K562 (cell line): Measurements from ENCODE around the gene RGS14. TPM values are rescaled to one million over a fixed set of nuclear protein-coding genes. Genes with fewer than 3 reads are reported as not detected.

Experiments used
- ATAC-seq: fragments of 200-7000 bp; cut with Tn5 transposase; 3 replicates; pipeline ENCODE4 v1.9.1; 2020; ENCODE audit warnings: moderate library complexity
- BruUV-seq: library from RNA; stranded (reverse); fragments of 400-500 nt; replicated peaks from 2 replicates; lab custom pipeline; 2021; lab: Mats Ljungman, UMichigan
- CTCF ChIA-PET: fragments of 300-600 bp; formaldehyde crosslinking; extraction: SDS; loops from one replicate; lab custom pipeline; 2021; ENCODE audit warnings: low intra/inter-chr PET ratio; lab: Yijun Ruan, JAX
- POLR2A ChIA-PET: fragments of 300-600, 350-650 bp; sonication (Branson Sonifier 250); formaldehyde crosslinking; extraction: SDS; loops from one replicate; lab custom pipeline; 2021; ENCODE audit warnings: antibody characterized with exemption, inconsistent platforms; lab: Yijun Ruan, JAX
- DNase-seq, 4 experiments: peaks; one replicate each; pipeline versions ENCODE4 v3.0.0 to v3.0.0-alpha.2; 2011 to 2018; ENCODE audit warnings: low spot score in 3 of 4, mixed read lengths in 3 of 4; ENCODE audit errors: extremely low read depth in 1 of 4
- FAIRE-seq: peaks from 2 replicates; lab custom pipeline; 2011; peaks lifted over from hg19 to GRCh38; lab: Jason Lieb, UNC
- H2AFZ ChIP-seq: 2 replicates; pipeline ENCODE4 v1.6.0; 2011; ENCODE audit warnings: low read depth, low read length, control low read depth, inconsistent platforms
- H3K27ac ChIP-seq: fragments of 200-600 bp; 3 replicates; pipeline ENCODE4 v1.8.0; 2011; ENCODE audit warnings: low read depth, mild to moderate bottlenecking, control low read depth, inconsistent platforms, low read length, moderate library complexity, mixed read lengths; ENCODE audit errors: extremely low read depth
- H3K27me3 ChIP-seq, 2 experiments: fragments of 300-600 bp in 1 of 2; 2 replicates in 1 of 2; 3 replicates in 1 of 2; pipeline versions ENCODE4 v1.6.0 to v1.8.0; 2011; ENCODE audit warnings: inconsistent platforms in 2 of 2, low read length in 2 of 2, mild to moderate bottlenecking in 1 of 2, mixed read lengths in 1 of 2, moderate library complexity in 1 of 2; ENCODE audit not compliant: control insufficient read depth in 2 of 2, insufficient read depth in 2 of 2
- H3K36me3 ChIP-seq: fragments of 300-600 bp; 3 replicates; pipeline ENCODE4 v1.8.0; 2011; ENCODE audit warnings: mild to moderate bottlenecking, low read length, inconsistent platforms; ENCODE audit not compliant: control insufficient read depth, insufficient read depth
- H3K4me1 ChIP-seq, 2 experiments: fragments of 200-600 bp in 1 of 2; replicated peaks in 1 of 2; 2 replicates in 1 of 2; 3 replicates in 1 of 2; pipeline versions ENCODE4 v1.5.1 to v1.8.0; 2011; ENCODE audit warnings: inconsistent platforms in 2 of 2, low read length in 2 of 2, mild to moderate bottlenecking in 1 of 2, mixed read lengths in 1 of 2, moderate library complexity in 1 of 2; ENCODE audit not compliant: control insufficient read depth in 2 of 2, insufficient read depth in 2 of 2
- H3K4me2 ChIP-seq: 2 replicates; pipeline ENCODE4 v1.6.1; 2011; ENCODE audit warnings: low read length, control low read depth, inconsistent platforms, mixed read lengths; ENCODE audit not compliant: insufficient read depth
- H3K4me3 ChIP-seq: fragments of 200-600 bp; sonication (generic), shearing (Covaris generic); 2 replicates; pipeline ENCODE4 v1.5.1; 2016; ENCODE audit warnings: control low read depth, inconsistent platforms
- H3K79me2 ChIP-seq: fragments of 200-600 bp; 3 replicates; pipeline ENCODE4 v1.8.0; 2011; ENCODE audit warnings: low read length, inconsistent platforms; ENCODE audit not compliant: control insufficient read depth, insufficient read depth
- H3K9ac ChIP-seq, 2 experiments: 2 replicates each; pipeline versions ENCODE4 v1.6.0 to v1.6.1; 2011; ENCODE audit warnings: low read depth in 2 of 2, low read length in 2 of 2, control low read depth in 1 of 2, inconsistent platforms in 1 of 2, mild to moderate bottlenecking in 1 of 2, mixed read lengths in 1 of 2; ENCODE audit not compliant: insufficient read depth in 1 of 2
- H3K9me1 ChIP-seq: one replicate; pipeline ENCODE4 v1.6.0; 2011; ENCODE audit warnings: inconsistent platforms, mild to moderate bottlenecking, low read length, moderate library complexity; ENCODE audit not compliant: control insufficient read depth, insufficient read depth
- H3K9me3 ChIP-seq: replicated peaks from 2 replicates; pipeline ENCODE4 v1.5.1; 2011; ENCODE audit warnings: low read depth, low read length, inconsistent platforms; ENCODE audit not compliant: control insufficient read depth, insufficient read depth
- H4K20me1 ChIP-seq: replicated peaks from 2 replicates; pipeline ENCODE4 v1.6.1; 2011; ENCODE audit warnings: low read length, inconsistent platforms, mixed read lengths; ENCODE audit not compliant: control insufficient read depth, insufficient read depth
- BDP1 ChIP-seq: IDR thresholded peaks from 3 replicates; pipeline ENCODE4 v1.6.1; 2011; ENCODE audit not compliant: insufficient read length, insufficient read depth
- CEBPG ChIP-seq, 3 experiments: fragments of 200-800 bp in 1 of 3; sonication (Bioruptor generic) in 1 of 3; sonication (generic) in 1 of 3; formaldehyde crosslinking in 1 of 3; IDR thresholded peaks in 2 of 3; conservative IDR thresholded peaks in 1 of 3; 2 replicates each; pipeline versions ENCODE4 v1.6.1 to v1.8.0; 2016 to 2022; ENCODE audit warnings: missing compliant biosample characterization in 2 of 3, missing genetic modification characterization in 2 of 3, mild to moderate bottlenecking in 1 of 3, missing genetic modification reagents in 1 of 3
- FOXK1 ChIP-seq: sonication (generic); formaldehyde crosslinking; IDR thresholded peaks from 2 replicates; pipeline ENCODE4 v1.8.0; 2022; ENCODE audit warnings: missing genetic modification reagents, mild to moderate bottlenecking, borderline replicate concordance
- HDAC1 ChIP-seq, 2 experiments: fragments of 450-650 bp; IDR thresholded peaks; 2 replicates each; pipeline ENCODE4 v1.6.1; 2016 to 2017; ENCODE audit warnings: inconsistent platforms in 1 of 2, mild to moderate bottlenecking in 1 of 2, moderate library complexity in 1 of 2
- HDGF ChIP-seq: fragments of 450-650 bp; IDR thresholded peaks from 2 replicates; pipeline ENCODE4 v1.6.1; 2016
- KDM5B ChIP-seq: fragments of 200-600 bp; sonication (generic); IDR thresholded peaks from 2 replicates; pipeline ENCODE4 v1.6.1; 2012; ENCODE audit warnings: low read depth, mild to moderate bottlenecking, moderate library complexity, low read length, control low read depth, inconsistent platforms; ENCODE audit not compliant: insufficient replicate concordance
- KHSRP ChIP-seq: fragments of 450-650 bp; IDR thresholded peaks from 2 replicates; pipeline ENCODE4 v1.6.1; 2017
- NELFE ChIP-seq: IDR thresholded peaks from 2 replicates; pipeline ENCODE4 v1.6.1; 2011; ENCODE audit warnings: mild to moderate bottlenecking; ENCODE audit not compliant: insufficient read depth, insufficient read length
- NUFIP1 ChIP-seq: fragments of 450-650 bp; IDR thresholded peaks from 2 replicates; pipeline ENCODE4 v1.6.1; 2018; ENCODE audit not compliant: partially characterized antibody
- PML ChIP-seq: IDR thresholded peaks from 2 replicates; pipeline ENCODE4 v1.6.1; 2012; ENCODE audit warnings: low read length, inconsistent platforms
- PRMT5 ChIP-seq: sonication (generic); formaldehyde crosslinking; IDR thresholded peaks from 2 replicates; pipeline ENCODE4 v1.5.0; 2020; ENCODE audit warnings: missing genetic modification reagents
- RNF219 ChIP-seq: fragments of 250-450 bp; sonication (Bioruptor Pico); IDR thresholded peaks from 2 replicates; pipeline ENCODE4 v1.5.0; 2022; ENCODE audit warnings: mild to moderate bottlenecking
- SPI1 ChIP-seq: IDR thresholded peaks from 2 replicates; pipeline ENCODE4 v1.6.1; 2011; ENCODE audit warnings: low read depth, low read length, control low read depth, borderline replicate concordance
- STAT6 ChIP-seq: sonication (generic); formaldehyde crosslinking; IDR thresholded peaks from 2 replicates; pipeline ENCODE4 v1.8.1; 2023; ENCODE audit warnings: mild to moderate bottlenecking, missing genetic modification reagents
- TAF15 ChIP-seq: fragments of 200-400 bp; formaldehyde crosslinking; IDR thresholded peaks from 2 replicates; pipeline ENCODE4 v1.6.1; 2017; ENCODE audit warnings: mild to moderate bottlenecking, low read depth, low read length, moderate library complexity
- TSC22D4 ChIP-seq: fragments of 450-650 bp; IDR thresholded peaks from 2 replicates; pipeline ENCODE4 v1.6.1; 2016; ENCODE audit warnings: missing genetic modification characterization, missing biosample characterization, control low read depth
- ZNF133 ChIP-seq: fragments of 250-450 bp; sonication (Bioruptor Pico); IDR thresholded peaks from 2 replicates; pipeline ENCODE4 v1.4.0; 2020; ENCODE audit warnings: mild to moderate bottlenecking
- ZNF311 ChIP-seq: fragments of 250-450 bp; sonication (Bioruptor Pico); IDR thresholded peaks from 2 replicates; pipeline ENCODE4 v1.4.0; 2020; ENCODE audit warnings: mild to moderate bottlenecking, moderate library complexity
- ZNF583 ChIP-seq: fragments of 250-450 bp; sonication (Bioruptor Pico); IDR thresholded peaks from 2 replicates; pipeline ENCODE4 v1.4.0; 2020
- WGBS: fragments of 100-300 bp; shearing (Covaris generic); methylation state at CpG from one replicate; pipeline ENCODE4 v1.1.6; 2016; ENCODE audit warnings: low coverage, mixed read lengths; ENCODE audit not compliant: insufficient coverage; ENCODE audit errors: missing lambda C conversion rate; 5-methylcytosine and 5-hydroxymethylcytosine counted together
- in situ Hi-C: fragments of 300-500 bp; cut with MboI; formaldehyde crosslinking; loops from 4 replicates; pipeline ENCODE4 v1.15.0; 2018; ENCODE audit warnings: inconsistent platforms, mixed read lengths
- intact Hi-C: fragments of 100-400 bp; cut with micrococcal nuclease; formaldehyde crosslinking; loops from 2 replicates; pipeline ENCODE4 v1.14.2; 2022
- polyA plus RNA-seq, 8 experiments: library from polyadenylated mRNA; depleted of rRNA in 4 of 8; stranded (reverse) in 5 of 8; unstranded in 3 of 8; fragments of >200 nt; fragmentation: Nextera tagmentation in 2 of 8; fragmentation: Illumina TruSeq in 1 of 8; extraction: Ambion mirVana in 2 of 8; extraction: Trizol in 1 of 8; gene quantifications; 2 replicates each; pipeline versions ENCODE4 v1.2.1 to v1.2.3, GENCODE V29; 2011 to 2014; ENCODE audit warnings: inconsistent platforms in 1 of 8, missing spikeins in 1 of 8
- total RNA-seq, 7 experiments: library from RNA; depleted of rRNA in 6 of 7; stranded (reverse); fragments of >200 nt in 6 of 7; fragmentation: Illumina TruSeq in 2 of 7; extraction: Trizol in 2 of 7; gene quantifications; 2 replicates each; pipeline versions ENCODE4 v1.2.1 to v1.2.3, GENCODE V29; 2011 to 2021; ENCODE audit warnings: low replicate concordance in 1 of 7

Gene RGS14
- total and polyA plus RNA-seq, 9 of the 15 experiments (the other 6 are each of a cell fraction or from before 2014, with no cell fraction given) = 0.28 to 75.9 (median 34.5) TPM

- no TSS peak for BruUV-seq
- no peaks in the 10 kb centered on the region for H4K20me1 ChIP-seq
- H2AFZ ChIP-seq = no peak overlapping the region
- H3K9me3 ChIP-seq = no peaks in the 10 kb centered on the region
- DNase-seq (no peak), FAIRE-seq (no peak), ATAC-seq (no peak)
- TF ChIP-seq PRMT5 (no peak), NUFIP1 (no peak), SPI1 (no peak), ZNF583 (CRISPR knock-in tag) (no peak), KDM5B (no peak), ZNF311 (CRISPR knock-in tag) (no peak), NELFE (no peak), CEBPG (CRISPR knock-in tag; IDR thresholded peaks at IDR 0.05) (no peak), CEBPG (tag; conservative IDR thresholded peaks at IDR 0.05 in 1 of 2, IDR thresholded peaks at IDR 0.05 in 1 of 2) (no peak), BDP1 (no peak), TAF15 (no peak), FOXK1 (no peak), ZNF133 (CRISPR knock-in tag) (no peak), HDGF (no peak), KHSRP (no peak), PML (no peak), HDAC1 (IDR thresholded peaks at IDR 0.05) (no peak), TSC22D4 (tag) (no peak), STAT6 (no peak), RNF219 (CRISPR knock-in tag) (no peak)
- H3K27me3 ChIP-seq = no peaks in the 10 kb centered on the region
- in situ Hi-C loops = no loop called here
- H3K79me2 ChIP-seq = peaks cover 12% of the 10 kb centered on the region; the same call in 2 of the 3 replicates
- peak overlapping the region in 1 of 2 experiments; percentile 57; a peak in 1 of 4 replicates for H3K9ac ChIP-seq
- peaks cover 14 to 51% of the 10 kb centered on the region in 2 experiments for H3K4me1 ChIP-seq
- intact Hi-C loops = loop anchor here (5.0 kb wide), 1 partner anchor 182 kb away; the partner anchor contains the start of gene PDLIM7
- H3K36me3 ChIP-seq = peaks cover 7% of the 10 kb centered on the region; the same call in 2 of the 3 replicates
- H3K9me1 ChIP-seq = no peaks in the 10 kb centered on the region
- H3K27ac ChIP-seq = no peak overlapping the region
- POLR2A ChIA-PET = interaction anchor here (0.9 to 1.3 kb wide), 2 partner anchors 13 to 142 kb away, joined by 3 to 4 read pairs; no protein-coding TSS in a partner anchor
- no peak overlapping the region for H3K4me3 ChIP-seq
- 83% methylated on average over 7 of the region's 7 CpGs for WGBS
- CTCF ChIA-PET = no interaction called here
- H3K4me2 ChIP-seq = no peak overlapping the region
Observed at GRCh38 chr5:177315411-177315810, 42.3 kb upstream of the RGS14 start.
